ENCODE measurements around the gene ALKAL2. TPM values are rescaled to one million over a fixed set of nuclear protein-coding genes. Genes with fewer than 3 reads are reported as not detected.

Gene ALKAL2
- total and polyA plus RNA-seq, 7 donors, result 0.33 to 8.4 (median 2.7) TPM

- H3K4me1 ChIP-seq, result no peaks in the 10 kb centered on the region
- H3K27me3 ChIP-seq, result no peaks in the 10 kb centered on the region
- no peak overlapping the region for H3K4me3 ChIP-seq
- intact Hi-C loops (cut with DNase I), result no loop called here
- no peak for DNase-seq
- 89 to 91% methylated on average over 9 of the region's 9 CpGs for WGBS, 2 donors
- no peaks in the 10 kb centered on the region for H3K36me3 ChIP-seq
- H3K9me3 ChIP-seq, result no peaks in the 10 kb centered on the region
- H3K27ac ChIP-seq, result no peak overlapping the region
- TF ChIP-seq POLR2AphosphoS5 (IDR thresholded peaks at IDR 0.05), result no peak
- no peak for TF ChIP-seq CTCF (IDR thresholded peaks at IDR 0.05)
- TF ChIP-seq POLR2A (IDR thresholded peaks at IDR 0.05), result no peak
- no peak for TF ChIP-seq EP300 (IDR thresholded peaks at IDR 0.05)
Measured at GRCh38 chr2:323035-323434, 35.1 kb upstream of the ALKAL2 start.

- Histone ChIP-seq H3K36me3 (no peaks in the 10 kb centered on the region), H3K27me3 (no peaks in the 10 kb centered on the region), H3K27ac (no peak overlapping the region), H3K4me3 (no peak overlapping the region), H3K4me1 (no peaks in the 10 kb centered on the region), H3K9me3 (no peaks in the 10 kb centered on the region)
- TF ChIP-seq POLR2AphosphoS5 (IDR thresholded peaks at IDR 0.05), result no peak
- no peak for TF ChIP-seq POLR2A (IDR thresholded peaks at IDR 0.05)
- no peak for TF ChIP-seq CTCF (IDR thresholded peaks at IDR 0.05)
- no peak for TF ChIP-seq EP300 (IDR thresholded peaks at IDR 0.05)
- no peak for DNase-seq
- 39 to 64% methylated on average over 10 of the region's 10 CpGs for WGBS, 2 donors
- intact Hi-C loops (cut with DNase I), result no loop called here
Measured at GRCh38 chr2:322326-322725, 34.4 kb upstream of the ALKAL2 start.

- DNase-seq, result no peak
- no peak for TF ChIP-seq POLR2A (IDR thresholded peaks at IDR 0.05)
- TF ChIP-seq CTCF (IDR thresholded peaks at IDR 0.05), result no peak
- TF ChIP-seq POLR2AphosphoS5 (IDR thresholded peaks at IDR 0.05), result no peak
- TF ChIP-seq EP300 (IDR thresholded peaks at IDR 0.05), result no peak
- H3K27ac ChIP-seq, result no peak overlapping the region
- H3K4me1 ChIP-seq, result no peaks in the 10 kb centered on the region
- H3K4me3 ChIP-seq, result no peak overlapping the region
- intact Hi-C loops (cut with DNase I), result no loop called here
- no peaks in the 10 kb centered on the region for H3K9me3 ChIP-seq
- no peaks in the 10 kb centered on the region for H3K36me3 ChIP-seq
- no peaks in the 10 kb centered on the region for H3K27me3 ChIP-seq
- 90 to 91% methylated on average over 4 of the region's 4 CpGs for WGBS, 2 donors
Measured at GRCh38 chr2:320561-320960, 32.7 kb upstream of the ALKAL2 start.

GRCh38 chr2:319059-319600, 31.2 kb upstream of the ALKAL2 start:
- H3K36me3 ChIP-seq, result no peaks in the 10 kb centered on the region
- H3K4me3 ChIP-seq, result no peak overlapping the region
- intact Hi-C loops (cut with DNase I), result no loop called here
- no peaks in the 10 kb centered on the region for H3K4me1 ChIP-seq
- WGBS, 2 donors, result 84 to 87% methylated on average over 34 of the region's 34 CpGs
- no peaks in the 10 kb centered on the region for H3K27me3 ChIP-seq
- DNase-seq, result no peak
- no peak overlapping the region for H3K27ac ChIP-seq
- TF ChIP-seq EP300 (IDR thresholded peaks at IDR 0.05) (no peak), CTCF (IDR thresholded peaks at IDR 0.05) (no peak), POLR2A (IDR thresholded peaks at IDR 0.05) (no peak), POLR2AphosphoS5 (IDR thresholded peaks at IDR 0.05) (no peak)
- no peaks in the 10 kb centered on the region for H3K9me3 ChIP-seq

Measured in sigmoid colon (tissue), 7 donors.